Measurements from ENCODE around the gene GPR152.

GPR152 gene

GRCh38 chr11:67452141-67452952 is at the start of gene GPR152:
Gene GPR152 (minus strand): TSS chr11:67452729. CDS start chr11:67452724, 5 bp downstream.
- no peak for DNase-seq

GRCh38 chr11:67501854-67502253 is 49.3 kb upstream of the GPR152 start:
- DNase-seq: no peak

- DNase-seq: peak; percentile 76
Measured at GRCh38 chr11:67500831-67501715, 48.5 kb upstream of the GPR152 start.

GRCh38 chr11:67500484-67500821 is 47.9 kb upstream of the GPR152 start:
- DNase-seq: no peak

GRCh38 chr11:67499808-67500483 is 47.4 kb upstream of the GPR152 start:
- DNase-seq: no peak

GRCh38 chr11:67498544-67498972 is 46.0 kb upstream of the GPR152 start:
- DNase-seq: no peak

GRCh38 chr11:67497656-67498291 is 45.2 kb upstream of the GPR152 start:
- no peak for DNase-seq

GRCh38 chr11:67496113-67496512 is 43.6 kb upstream of the GPR152 start:
- no peak for DNase-seq

- DNase-seq: no peak
Measured at GRCh38 chr11:67495234-67496005, 42.9 kb upstream of the GPR152 start.

GRCh38 chr11:67494371-67495233 is 42.1 kb upstream of the GPR152 start:
- DNase-seq: no peak

GRCh38 chr11:67493548-67494370 is 41.2 kb upstream of the GPR152 start:
- DNase-seq: no peak

- no peak for DNase-seq
Measured at GRCh38 chr11:67492801-67493547, 40.4 kb upstream of the GPR152 start.

GRCh38 chr11:67492069-67492727 is 39.7 kb upstream of the GPR152 start:
- no peak for DNase-seq

- no peak for DNase-seq
Measured at GRCh38 chr11:67491276-67492068, 38.9 kb upstream of the GPR152 start.

- DNase-seq: no peak
Measured at GRCh38 chr11:67490727-67491065, 38.2 kb upstream of the GPR152 start.

- no peak for DNase-seq
Measured at GRCh38 chr11:67489885-67490726, 37.6 kb upstream of the GPR152 start.

All from suppressor macrophage treated with lipopolysaccharide for 4 hours (primary cell).